Measurements from ENCODE around the gene TPK1.
A peak's percentile ranks its signal among the peaks of the same experiment; 100 is the strongest.
"Not testable (repeated sequence)": the region's sequence is repeated elsewhere in the genome, so short reads cannot be mapped to it uniquely, and the experiment has no call there.

Gene TPK1

GRCh38 chr7:144445590-144445989, 390.3 kb downstream of the TPK1 start:
- TF ChIP-seq CTCF (IDR thresholded peaks at IDR 0.05; ENCODE audit: low read depth, low read length) = no peak
- no peaks in the 10 kb centered on the region for H3K9me3 ChIP-seq
- H3K4me1 ChIP-seq = no peaks in the 10 kb centered on the region
- H3K27me3 ChIP-seq = no peaks in the 10 kb centered on the region
- H3K4me3 ChIP-seq (ENCODE audit: low read depth, low read length) = no peak overlapping the region
- DNase-seq = no peak
- H3K36me3 ChIP-seq = no peaks in the 10 kb centered on the region

- Histone ChIP-seq H3K36me3 (no peaks in the 10 kb centered on the region), H3K9me3 (no peaks in the 10 kb centered on the region), H3K4me1 (no peaks in the 10 kb centered on the region), H3K4me3 (ENCODE audit: low read depth, low read length) (no peak overlapping the region), H3K27me3 (no peaks in the 10 kb centered on the region)
- TF ChIP-seq CTCF (IDR thresholded peaks at IDR 0.05; ENCODE audit: low read depth, low read length) = no peak
- DNase-seq = no peak
Observed at GRCh38 chr7:144439717-144440205, 396.1 kb downstream of the TPK1 start.

GRCh38 chr7:144438759-144439158, 397.1 kb downstream of the TPK1 start:
- TF ChIP-seq CTCF (IDR thresholded peaks at IDR 0.05; ENCODE audit: low read depth, low read length) = no peak
- Histone ChIP-seq H3K36me3 (no peaks in the 10 kb centered on the region), H3K4me1 (no peaks in the 10 kb centered on the region), H3K27me3 (no peaks in the 10 kb centered on the region), H3K9me3 (no peaks in the 10 kb centered on the region), H3K4me3 (ENCODE audit: low read depth, low read length) (no peak overlapping the region)
- no peak for DNase-seq

DNA sequence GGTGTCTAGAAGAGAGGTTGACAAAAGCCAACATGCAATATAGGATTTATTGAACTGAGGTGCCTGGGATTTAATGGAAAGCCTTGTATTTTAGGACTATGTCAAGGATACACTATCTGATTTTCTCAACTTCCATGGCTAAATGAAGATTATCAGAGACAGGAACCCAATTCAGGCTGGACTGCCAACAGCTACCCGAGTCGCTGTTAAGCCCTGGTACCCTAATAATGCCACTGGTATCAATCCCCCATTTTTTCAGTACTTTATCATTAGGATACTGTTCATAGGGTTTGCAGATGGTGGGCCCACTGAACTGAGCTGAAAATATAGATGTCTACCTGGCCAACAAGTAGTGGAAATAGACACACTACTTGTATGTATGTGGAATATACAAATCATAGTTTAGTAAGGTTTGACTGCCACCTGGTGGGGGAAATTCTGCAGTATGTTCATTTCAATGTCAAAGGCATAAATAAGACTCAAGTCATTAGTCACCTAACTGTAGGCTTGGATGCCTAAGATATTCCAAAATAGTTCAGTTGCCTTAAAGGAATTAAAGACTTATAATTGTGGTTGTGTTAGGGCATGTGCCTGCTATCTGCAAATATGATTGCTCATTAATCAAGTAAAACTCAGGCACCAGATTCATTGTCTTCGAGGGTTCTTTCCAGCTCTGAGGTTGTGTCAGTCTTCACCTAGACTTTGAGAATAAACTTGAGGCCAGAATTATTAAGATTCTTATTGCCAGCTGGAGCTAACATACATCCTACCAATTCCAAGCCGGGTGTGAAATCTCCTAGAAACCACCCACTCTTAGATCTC, 398.3 kb downstream of the TPK1 start:
- no peaks in the 10 kb centered on the region for H3K4me1 ChIP-seq
- no peak overlapping the region for H3K4me3 ChIP-seq (ENCODE audit: low read depth, low read length)
- H3K36me3 ChIP-seq = no peaks in the 10 kb centered on the region
- peak; percentile 56 for DNase-seq
- H3K27me3 ChIP-seq = no peaks in the 10 kb centered on the region
- peak; percentile 43 for TF ChIP-seq CTCF (IDR thresholded peaks at IDR 0.05; ENCODE audit: low read depth, low read length)
- H3K9me3 ChIP-seq = no peaks in the 10 kb centered on the region

GRCh38 chr7:144436500-144436899, 399.4 kb downstream of the TPK1 start:
- Histone ChIP-seq H3K4me1 (no peaks in the 10 kb centered on the region), H3K36me3 (no peaks in the 10 kb centered on the region), H3K27me3 (no peaks in the 10 kb centered on the region), H3K4me3 (ENCODE audit: low read depth, low read length) (no peak overlapping the region), H3K9me3 (no peaks in the 10 kb centered on the region)
- no peak for TF ChIP-seq CTCF (IDR thresholded peaks at IDR 0.05; ENCODE audit: low read depth, low read length)
- DNase-seq = no peak

DNA sequence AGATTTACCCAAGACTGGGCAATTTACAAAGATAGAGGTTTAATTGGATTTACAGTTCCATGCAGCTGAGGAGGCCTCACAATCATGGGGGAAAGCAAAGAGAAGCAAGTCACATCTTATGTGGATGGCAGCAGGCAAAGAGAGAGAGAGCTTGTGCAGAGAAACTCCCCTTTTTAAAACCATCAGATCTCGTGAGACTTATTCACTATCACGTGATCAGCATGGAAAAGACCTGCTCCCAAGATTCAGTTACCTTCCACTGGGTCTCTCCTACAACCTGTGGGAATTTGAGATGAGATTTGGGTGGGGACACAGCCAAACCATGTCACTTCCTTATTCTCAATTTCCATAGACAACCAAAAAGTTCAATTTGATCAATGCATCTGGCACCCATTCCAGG, 407.4 kb downstream of the TPK1 start:
- no peak for TF ChIP-seq CTCF (IDR thresholded peaks at IDR 0.05; ENCODE audit: low read depth, low read length)
- no peak for DNase-seq
- Histone ChIP-seq H3K27me3 (no peaks in the 10 kb centered on the region), H3K4me3 (ENCODE audit: low read depth, low read length) (no peak overlapping the region), H3K4me1 (no peaks in the 10 kb centered on the region), H3K36me3 (no peaks in the 10 kb centered on the region), H3K9me3 (no peaks in the 10 kb centered on the region)

DNA sequence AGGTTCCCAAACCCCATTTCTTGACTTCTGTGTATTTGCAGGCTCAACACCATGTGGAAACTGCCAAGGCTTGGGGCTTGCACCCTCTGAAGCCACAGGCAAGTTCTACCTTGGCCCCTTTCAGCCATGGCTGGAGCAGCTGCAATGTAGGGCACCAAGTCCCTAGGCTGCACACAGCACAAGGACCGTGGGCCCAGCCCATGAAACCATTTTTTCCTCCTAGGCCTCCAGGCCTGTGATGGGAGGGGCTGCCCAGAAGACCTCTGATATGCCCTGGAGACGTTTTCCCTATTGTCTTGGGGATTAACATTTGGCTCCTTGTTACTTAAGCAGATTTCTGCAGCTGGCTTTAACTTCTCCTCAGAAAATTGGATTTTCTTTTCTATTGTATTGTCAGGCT, 408.3 kb downstream of the TPK1 start:
- H3K4me3 ChIP-seq (ENCODE audit: low read depth, low read length); H3K36me3 ChIP-seq; DNase-seq; H3K4me1 ChIP-seq; H3K27me3 ChIP-seq; H3K9me3 ChIP-seq: not testable (repeated sequence)

- H3K27me3 ChIP-seq = not testable (repeated sequence)
Observed at GRCh38 chr7:144418931-144419330, 416.9 kb downstream of the TPK1 start.

More at GRCh38 chr7:144418931-144419330, 416.9 kb downstream of the TPK1 start:
- H3K36me3 ChIP-seq; DNase-seq; H3K4me1 ChIP-seq; H3K9me3 ChIP-seq; H3K4me3 ChIP-seq (ENCODE audit: low read depth, low read length): not testable (repeated sequence)
